Measurements from ENCODE around the gene NETO2.
"Not testable (repeated sequence)": the region's sequence is repeated elsewhere in the genome, so short reads cannot be mapped to it uniquely, and the experiment has no call there.

The NETO2 gene

GRCh38 chr16:47065766-47066688 lies 77.7 kb downstream of the NETO2 start:
- DNase-seq (ENCODE audit: low read depth) = no peak

GRCh38 chr16:47064775-47065174 lies 79.0 kb downstream of the NETO2 start:
- no peak for DNase-seq (ENCODE audit: low read depth)

GRCh38 chr16:47063011-47063724 lies 80.6 kb downstream of the NETO2 start:
- DNase-seq (ENCODE audit: low read depth) = no peak

- no peak for DNase-seq (ENCODE audit: low read depth)
Observed at GRCh38 chr16:47061204-47061603, 82.5 kb downstream of the NETO2 start.

GRCh38 chr16:47060596-47060995 lies 83.1 kb downstream of the NETO2 start:
- DNase-seq (ENCODE audit: low read depth) = no peak

GRCh38 chr16:47059991-47060390 lies 83.8 kb downstream of the NETO2 start:
- DNase-seq (ENCODE audit: low read depth) = no peak

- DNase-seq (ENCODE audit: low read depth) = not testable (repeated sequence)
Observed at GRCh38 chr16:47059130-47059529, 84.6 kb downstream of the NETO2 start.

- DNase-seq (ENCODE audit: low read depth) = no peak
Observed at GRCh38 chr16:47058295-47059086, 85.3 kb downstream of the NETO2 start.

GRCh38 chr16:47057630-47057993 lies 86.1 kb downstream of the NETO2 start:
- no peak for DNase-seq (ENCODE audit: low read depth)

- no peak for DNase-seq (ENCODE audit: low read depth)
Observed at GRCh38 chr16:47056688-47057629, 86.8 kb downstream of the NETO2 start.

GRCh38 chr16:47056061-47056460 lies 87.7 kb downstream of the NETO2 start:
- DNase-seq (ENCODE audit: low read depth) = not testable (repeated sequence)

GRCh38 chr16:47055136-47055885 lies 88.4 kb downstream of the NETO2 start:
- no peak for DNase-seq (ENCODE audit: low read depth)

GRCh38 chr16:47054306-47054705 lies 89.4 kb downstream of the NETO2 start:
- no peak for DNase-seq (ENCODE audit: low read depth)

- no peak for DNase-seq (ENCODE audit: low read depth)
Observed at GRCh38 chr16:47053895-47054294, 89.8 kb downstream of the NETO2 start.

- no peak for DNase-seq (ENCODE audit: low read depth)
Observed at GRCh38 chr16:47052666-47053640, 90.8 kb downstream of the NETO2 start.

GRCh38 chr16:47051031-47051430 lies 92.7 kb downstream of the NETO2 start:
- no peak for DNase-seq (ENCODE audit: low read depth)

GRCh38 chr16:47049901-47050583 lies 93.7 kb downstream of the NETO2 start:
- no peak for DNase-seq (ENCODE audit: low read depth)

GRCh38 chr16:47047524-47048203 lies 96.1 kb downstream of the NETO2 start:
- no peak for DNase-seq (ENCODE audit: low read depth)
